ENCODE results near the gene EVI5L. TPM values are rescaled to one million over a fixed set of nuclear protein-coding genes. Genes with fewer than 3 reads are reported as not detected.

Gene EVI5L
- total and polyA plus RNA-seq, 2 of the 8 experiments (the other 6 are each of a cell fraction or from before 2014, with no cell fraction given), result 7.2 to 11.0 TPM

DNA sequence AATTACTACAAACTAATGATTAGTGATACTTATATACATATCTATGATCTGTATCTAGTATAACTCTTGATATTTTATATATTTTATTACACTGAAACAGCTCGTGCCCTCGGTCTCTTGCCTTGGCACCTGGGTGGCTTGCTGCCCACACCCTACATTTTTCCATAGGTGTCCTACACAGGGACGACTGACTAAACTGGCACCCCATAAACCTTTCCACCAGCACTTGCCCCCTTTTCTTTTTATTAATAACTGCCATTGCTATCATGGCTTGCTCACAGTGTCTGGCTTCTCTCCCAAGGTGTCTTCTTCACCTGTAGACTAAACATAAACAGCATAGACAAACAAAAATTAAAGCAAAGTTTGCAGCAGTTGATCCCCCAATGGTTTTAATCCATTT lies 36.5 kb upstream of the EVI5L start:
- Histone ChIP-seq H3K27me3 (replicated peaks in 1 of 4; ENCODE audit: control insufficient read depth in 3 of 4, extremely low read depth in 1 of 4, insufficient read depth in 3 of 4, low read length in 3 of 4) (peaks cover 4 to 17% (median 13%) of the 10 kb centered on the region in 4 experiments), H3K4ac (replicated peaks; ENCODE audit: insufficient read length, low read depth, low read length) (no peak overlapping the region), H3K79me2 (ENCODE audit: control insufficient read depth in 1 of 2, insufficient read depth in 2 of 2, low read length in 2 of 2) (no peaks in the 10 kb centered on the region), H4K8ac (ENCODE audit: extremely low read depth, insufficient read depth, low read length) (no peak overlapping the region), H3K14ac (ENCODE audit: insufficient read length) (no peak overlapping the region), H2BK5ac (ENCODE audit: low read depth, low read length) (no peak overlapping the region), H3K23me2 (ENCODE audit: low read depth, low read length) (peaks cover 7% of the 10 kb centered on the region), H2AFZ (ENCODE audit: low read length) (no peak overlapping the region), H3K23ac (ENCODE audit: insufficient read length) (no peak overlapping the region), H4K91ac (replicated peaks; ENCODE audit: insufficient read length, low read length) (no peak overlapping the region), H3K27ac (ENCODE audit: low read depth, low read length) (no peak overlapping the region), H3K9me3 (ENCODE audit: insufficient read depth in 2 of 2, low read depth in 1 of 2, low read length in 1 of 2) (no peaks in the 10 kb centered on the region), H3K4me1 (replicated peaks in 1 of 4; ENCODE audit: control insufficient read depth in 3 of 4, insufficient read depth in 4 of 4, low read length in 3 of 4) (peaks cover 0 to 7% (median 5%) of the 10 kb centered on the region in 4 experiments; a peak in 6 of 7 replicates), H2BK12ac (ENCODE audit: low read depth, low read length) (no peak overlapping the region), H3K4me2 (ENCODE audit: insufficient read depth in 1 of 2, low read depth in 2 of 2, low read length in 2 of 2) (no peak overlapping the region), H4K5ac (ENCODE audit: insufficient read length, low read depth, low read length) (no peak overlapping the region), H4K20me1 (replicated peaks in 1 of 2; ENCODE audit: control insufficient read depth in 1 of 2, insufficient read depth in 2 of 2, low read length in 2 of 2) (no peaks in the 10 kb centered on the region), H2AK5ac (ENCODE audit: low read depth, low read length) (no peak overlapping the region), H3K56ac (replicated peaks; ENCODE audit: insufficient read length, low read depth, low read length) (no peak overlapping the region), H3K36me3 (ENCODE audit: control insufficient read depth in 2 of 4, insufficient read depth in 4 of 4, low read length in 3 of 4) (no peaks in the 10 kb centered on the region), H3K9ac (replicated peaks in 1 of 4; ENCODE audit: extremely low read depth in 1 of 4, low read depth in 3 of 4, low read length in 3 of 4) (no peak overlapping the region), H3K18ac (ENCODE audit: extremely low read depth, low read length) (no peak overlapping the region), H2BK15ac (ENCODE audit: low read length) (no peak overlapping the region), H3K4me3 (ENCODE audit: extremely low read depth in 1 of 4, insufficient read depth in 2 of 4, low read depth in 3 of 4, low read length in 4 of 4) (no peak overlapping the region), H2BK120ac (replicated peaks; ENCODE audit: low read depth, low read length) (no peak overlapping the region), H3K79me1 (ENCODE audit: low read depth, low read length) (no peaks in the 10 kb centered on the region), H2BK20ac (ENCODE audit: low read length) (no peak overlapping the region)
- DNase-seq (ENCODE audit: low read depth in 1 of 2, low spot score in 2 of 2), result no peak
- 86% methylated on average over 3 of the region's 3 CpGs; no CpG with 5 or more reads in 1 of the 2 experiments for WGBS, 2 experiments (ENCODE audit: extremely low coverage in 1 of 2, insufficient coverage in 1 of 2, insufficient read length in 1 of 2, insufficient replicate concordance in 2 of 2, low coverage in 1 of 2, low lambda C conversion rate in 2 of 2, missing lambda C conversion rate in 1 of 2)
- ChIA-PET CTCF (ENCODE audit: partially characterized antibody) (interaction anchor here (0.6 kb wide), 1 partner anchor 54 kb away, joined by 3 read pairs; no protein-coding TSS in a partner anchor), POLR2A (ENCODE audit: partially characterized antibody) (no interaction called here)
- no peak for FAIRE-seq
- TF ChIP-seq BCL11A (IDR thresholded peaks at IDR 0.05; ENCODE audit: low read depth in 2 of 2, low read length in 2 of 2) (no peak), EZH2 (IDR thresholded peaks at IDR 0.05; ENCODE audit: low read depth, low read length, severe bottlenecking) (no peak), CTCF (IDR thresholded peaks at IDR 0.05; ENCODE audit: control extremely low read depth in 1 of 3, insufficient read depth in 1 of 3, low read depth in 1 of 3, low read length in 3 of 3) (no peak), BACH1 (IDR thresholded peaks at IDR 0.05; ENCODE audit: low read length) (no peak), MAFK (IDR thresholded peaks at IDR 0.05; ENCODE audit: low read depth, low read length) (no peak), SP4 (IDR thresholded peaks at IDR 0.05; ENCODE audit: low read length) (no peak), CBX5 (IDR thresholded peaks at IDR 0.05; ENCODE audit: low read depth, low read length) (no peak), FOSL1 (IDR thresholded peaks at IDR 0.05; ENCODE audit: insufficient read depth, low read depth, low read length) (no peak), CHD1 (IDR thresholded peaks at IDR 0.05; ENCODE audit: low read depth, low read length) (no peak), KDM4A (IDR thresholded peaks at IDR 0.05; ENCODE audit: low read depth, low read length, severe bottlenecking) (no peak), E2F6 (IDR thresholded peaks at IDR 0.05) (no peak), HDAC6 (IDR thresholded peaks at IDR 0.05; ENCODE audit: low read depth, low read length) (no peak)
